Activated B cell treated with CpG ODN at 0.5 μM for 24 hours (primary cell): Measurements from ENCODE around the gene SEMA6B. TPM values are rescaled to one million over a fixed set of nuclear protein-coding genes. Genes with fewer than 3 reads are reported as not detected.

Experiments
- ATAC-seq: fragments of 200-7000 bp; cut with Tn5 transposase; one replicate; pipeline ENCODE4 v1.10.0; 2021; ENCODE audit warnings: low read depth, mild to moderate bottlenecking, moderate library complexity
- CTCF ChIA-PET: fragments of 350-600 bp; sonication (Branson Sonifier 250); formaldehyde crosslinking; loops from one replicate; lab custom pipeline; 2021; ENCODE audit warnings: antibody characterized with exemption; lab: Charles Lee
- POLR2A ChIA-PET: fragments of 350-600 bp; sonication (Branson Sonifier 250); formaldehyde crosslinking; loops from one replicate; lab custom pipeline; 2021; ENCODE audit warnings: antibody characterized with exemption; lab: Charles Lee
- DNase-seq: peaks from one replicate; pipeline ENCODE4 v3.0.0; 2022
- H3K27ac Mint-ChIP-seq: one replicate; pipeline ENCODE4 v1.8.0; 2020; ENCODE audit warnings: mixed read lengths
- H3K27me3 Mint-ChIP-seq: one replicate; pipeline ENCODE4 v1.8.0; 2021; ENCODE audit warnings: mixed read lengths
- H3K36me3 Mint-ChIP-seq: one replicate; pipeline ENCODE4 v1.8.0; 2021; ENCODE audit warnings: low read depth, mixed read lengths
- H3K4me1 Mint-ChIP-seq: one replicate; pipeline ENCODE4 v1.8.0; 2021; ENCODE audit warnings: mixed read lengths
- H3K4me3 Mint-ChIP-seq: one replicate; pipeline ENCODE4 v1.8.0; 2020; ENCODE audit warnings: mild to moderate bottlenecking, mixed read lengths
- H3K9me3 Mint-ChIP-seq: one replicate; pipeline ENCODE4 v1.8.0; 2020; ENCODE audit warnings: mixed read lengths
- intact Hi-C: fragments of 100-400 bp; cut with micrococcal nuclease; formaldehyde crosslinking; loops from one replicate; pipeline ENCODE4 v1.15.1; 2024
- total RNA-seq: library from RNA; stranded (reverse); gene quantifications from 2 replicates; pipeline ENCODE4 v1.2.3, GENCODE V29; 2022
- TF ChIP-seq, protein P1 (sequence below): fragments of 200-600 bp; IDR thresholded peaks from one replicate; pipeline ENCODE4 v1.8.0; 2022; ENCODE audit warnings: antibody characterized with exemption, mild to moderate bottlenecking

Gene SEMA6B
- total RNA-seq, 1 donor from 2014 or later: 0.11 TPM

- POLR2A ChIA-PET: interaction anchor here (0.5 to 0.6 kb wide), 2 partner anchors 26 to 972 kb away, joined by 4 to 5 read pairs; no protein-coding TSS in a partner anchor
- Mint-ChIP-seq H3K4me3 (no peak overlapping the region), H3K4me1 (no peaks in the 10 kb centered on the region), H3K27ac (no peak overlapping the region), H3K9me3 (no peaks in the 10 kb centered on the region), H3K36me3 (no peaks in the 10 kb centered on the region), H3K27me3 (peaks cover 6% of the 10 kb centered on the region)
- TF ChIP-seq, protein P1, sequence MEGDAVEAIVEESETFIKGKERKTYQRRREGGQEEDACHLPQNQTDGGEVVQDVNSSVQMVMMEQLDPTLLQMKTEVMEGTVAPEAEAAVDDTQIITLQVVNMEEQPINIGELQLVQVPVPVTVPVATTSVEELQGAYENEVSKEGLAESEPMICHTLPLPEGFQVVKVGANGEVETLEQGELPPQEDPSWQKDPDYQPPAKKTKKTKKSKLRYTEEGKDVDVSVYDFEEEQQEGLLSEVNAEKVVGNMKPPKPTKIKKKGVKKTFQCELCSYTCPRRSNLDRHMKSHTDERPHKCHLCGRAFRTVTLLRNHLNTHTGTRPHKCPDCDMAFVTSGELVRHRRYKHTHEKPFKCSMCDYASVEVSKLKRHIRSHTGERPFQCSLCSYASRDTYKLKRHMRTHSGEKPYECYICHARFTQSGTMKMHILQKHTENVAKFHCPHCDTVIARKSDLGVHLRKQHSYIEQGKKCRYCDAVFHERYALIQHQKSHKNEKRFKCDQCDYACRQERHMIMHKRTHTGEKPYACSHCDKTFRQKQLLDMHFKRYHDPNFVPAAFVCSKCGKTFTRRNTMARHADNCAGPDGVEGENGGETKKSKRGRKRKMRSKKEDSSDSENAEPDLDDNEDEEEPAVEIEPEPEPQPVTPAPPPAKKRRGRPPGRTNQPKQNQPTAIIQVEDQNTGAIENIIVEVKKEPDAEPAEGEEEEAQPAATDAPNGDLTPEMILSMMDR: peak; percentile 28
- DNase-seq: peak; percentile 60
- CTCF ChIA-PET: interaction anchor here (0.8 to 3.4 kb wide), 10 partner anchors 8 to 258 kb away, joined by 3 to 40 read pairs (median 4); partner anchors contain the start of genes HDGFL2 and PLIN5
- ATAC-seq: peak; percentile 82
- intact Hi-C loops: loop anchor here (1.0 kb wide), 2 partner anchors 173 to 258 kb away; no protein-coding TSS in a partner anchor
Measured at GRCh38 chr19:4524808-4525562, 34.5 kb downstream of the SEMA6B start.

DNA sequence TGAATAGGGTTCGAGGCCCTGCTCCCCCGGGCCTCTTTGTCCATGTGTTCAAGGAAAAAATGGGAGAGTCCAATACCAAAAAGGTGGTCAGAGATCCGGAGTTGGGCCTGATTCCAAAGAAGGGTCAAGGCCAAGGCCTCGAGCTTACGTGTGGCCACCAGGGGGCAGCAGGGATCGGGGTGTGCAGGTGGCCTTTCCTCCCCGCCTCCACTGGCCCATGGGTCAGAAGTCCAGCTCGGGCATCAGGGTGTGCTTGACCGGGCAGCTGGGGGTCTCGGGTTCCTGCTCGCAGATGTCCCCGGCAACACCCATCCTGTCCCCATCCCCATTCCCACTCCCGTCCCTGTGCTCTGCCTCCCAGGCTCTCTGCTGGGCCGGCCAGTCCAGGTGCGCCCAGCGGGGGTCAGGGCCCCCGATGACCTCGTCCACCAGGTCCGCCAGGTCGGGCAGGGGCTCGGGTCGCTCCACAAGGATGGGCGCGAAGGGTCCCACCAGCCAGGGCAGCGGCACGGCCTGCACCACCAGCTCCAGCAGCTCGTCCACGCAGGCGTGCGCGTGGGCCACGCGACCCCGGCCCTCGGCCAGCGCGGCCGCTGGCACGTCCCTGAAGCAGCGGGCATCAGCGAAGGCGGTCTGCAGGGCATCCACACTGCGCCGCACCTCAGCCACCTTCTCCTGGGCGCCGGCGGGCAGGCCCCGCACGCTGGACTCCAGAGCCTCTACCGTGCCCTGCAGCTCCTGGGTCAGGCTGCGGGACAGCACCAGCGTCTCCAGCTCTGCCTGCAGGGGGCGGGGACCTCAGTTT is 36.0 kb downstream of the SEMA6B start:
- ChIA-PET CTCF (interaction anchor here (1.0 to 3.4 kb wide), 4 partner anchors 12 to 257 kb away, joined by 3 to 40 read pairs (median 7); partner anchors contain the start of gene PLIN5), POLR2A (interaction anchor here (0.5 kb wide), 1 partner anchor 59 kb away, joined by 5 read pairs; no protein-coding TSS in a partner anchor)
- TF ChIP-seq, protein P1: no peak
- Mint-ChIP-seq H3K4me3 (no peak overlapping the region), H3K36me3 (no peaks in the 10 kb centered on the region), H3K27ac (no peak overlapping the region), H3K4me1 (no peaks in the 10 kb centered on the region), H3K9me3 (no peaks in the 10 kb centered on the region), H3K27me3 (peaks cover 9% of the 10 kb centered on the region)
- ATAC-seq: no peak
- DNase-seq: no peak
- intact Hi-C loops: loop anchor here (1.0 kb wide), 1 partner anchor 113 kb away; no protein-coding TSS in a partner anchor

DNA sequence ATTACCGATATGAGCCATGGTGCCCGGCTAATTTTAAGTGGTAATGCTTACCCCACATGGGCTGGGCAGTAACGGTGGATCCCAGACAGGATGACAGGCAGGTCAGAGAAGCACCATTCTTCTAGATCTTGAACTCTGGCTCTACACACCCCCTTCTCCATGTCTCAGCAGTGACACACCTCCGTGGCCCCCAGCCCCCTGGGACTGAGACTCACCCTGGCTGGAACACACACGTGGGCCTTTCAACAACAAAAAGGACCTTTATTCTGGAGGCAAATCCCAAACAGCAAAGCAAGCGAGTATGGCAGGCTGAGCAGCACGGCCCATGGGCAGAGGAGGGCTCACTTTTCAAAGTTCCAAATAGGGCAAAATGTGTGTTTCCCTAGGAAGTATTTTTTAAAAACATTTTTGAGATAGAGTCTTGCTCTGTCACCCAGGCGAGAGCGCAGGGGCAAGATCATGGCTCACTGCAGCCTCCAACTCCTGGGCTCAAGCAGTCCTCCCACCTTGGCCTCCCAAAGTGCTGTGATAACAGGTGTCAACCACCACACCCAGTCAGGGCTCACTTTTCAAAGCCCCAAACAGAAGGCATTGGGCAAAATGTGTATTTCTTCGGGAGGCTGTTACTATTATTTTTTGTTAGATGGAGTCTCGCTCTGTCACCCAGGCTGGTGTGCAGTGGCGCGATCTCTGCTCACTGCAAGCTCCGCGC is 37.0 kb downstream of the SEMA6B start:
- H3K27me3 Mint-ChIP-seq: peaks cover 9% of the 10 kb centered on the region
- TF ChIP-seq, protein P1: no peak
- POLR2A ChIA-PET: interaction anchor here (0.5 to 0.6 kb wide), 2 partner anchors 58 to 276 kb away, joined by 4 to 5 read pairs; partner anchors contain the start of gene YJU2
- H3K36me3 Mint-ChIP-seq: no peaks in the 10 kb centered on the region
- no peak for ATAC-seq
- CTCF ChIA-PET: interaction anchor here (1.0 to 3.4 kb wide), 3 partner anchors 13 to 255 kb away, joined by 3 to 40 read pairs (median 11); partner anchors contain the start of gene PLIN5
- no peaks in the 10 kb centered on the region for H3K4me1 Mint-ChIP-seq
- intact Hi-C loops: loop anchor here (1.0 kb wide), 1 partner anchor 114 kb away; no protein-coding TSS in a partner anchor
- no peak overlapping the region for H3K4me3 Mint-ChIP-seq
- H3K9me3 Mint-ChIP-seq: no peaks in the 10 kb centered on the region
- no peak for DNase-seq
- H3K27ac Mint-ChIP-seq: no peak overlapping the region

DNA sequence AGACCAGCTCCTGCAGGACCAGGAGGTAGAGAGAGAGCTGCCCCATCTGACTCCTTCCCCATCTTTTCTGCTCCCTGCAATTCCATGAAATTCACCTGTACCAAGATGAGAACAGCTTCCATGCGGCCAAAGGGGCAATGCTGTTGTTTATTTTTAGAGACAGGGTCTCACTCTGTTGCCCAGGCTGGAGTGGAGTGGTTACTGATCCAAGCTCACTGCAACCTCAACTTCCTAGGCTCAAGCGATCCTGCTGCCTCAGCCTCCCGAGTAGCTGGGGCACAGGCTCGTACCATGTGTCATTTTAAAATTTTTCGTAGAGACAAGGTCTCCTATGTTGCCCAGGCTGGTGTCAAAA is 37.6 kb downstream of the SEMA6B start:
- Mint-ChIP-seq H3K27ac (no peak overlapping the region), H3K4me1 (no peaks in the 10 kb centered on the region), H3K4me3 (no peak overlapping the region), H3K36me3 (no peaks in the 10 kb centered on the region), H3K9me3 (no peaks in the 10 kb centered on the region), H3K27me3 (peaks cover 9% of the 10 kb centered on the region)
- DNase-seq (no peak), ATAC-seq (no peak)
- TF ChIP-seq, protein P1: no peak
- intact Hi-C loops: no loop called here
- ChIA-PET POLR2A (no interaction called here), CTCF (no interaction called here)
